Heart left ventricle (tissue), 13 donors: ENCODE measurements around the gene SLC25A47.

Experiments
- POLR2A ChIP-seq, 2 donors: fragments of 450-650 bp; IDR thresholded peaks; one replicate each; pipeline ENCODE4 v1.6.1; 2017; ENCODE audit warnings: antibody characterized with exemption in 2 of 2, mild to moderate bottlenecking in 2 of 2, moderate library complexity in 2 of 2
- TF ChIP-seq, protein P1 (sequence below), 12 donors: fragments of 200-600 bp; sonication (generic) in 4 of 12; IDR thresholded peaks; one replicate each; pipeline versions ENCODE4 v1.5.0 to v1.8.0; 2018 to 2022; ENCODE audit warnings: antibody characterized with exemption in 12 of 12, mild to moderate bottlenecking in 5 of 12
- donor health status: ischemic (EF 13 %, LVEDD 7.1; RV severe dilation, severe dysfunction).
- donor health status: DM: no; HTN: yes; CAD: no.
- donor health status: DM: no; HTN: no; CAD: no.
- donor health status: ischemic (EF 25% LVEDD 6.9; RV normal size, moderate dysfunction).
- donor health status: ischemic (EF 25% LVEDD 5.7; RV mildly dilated, moderate dysfunction).
- donor health status: ischemic (EF 35%, LVEDD 5.7; RV mildly dilated, moderate dysfunction).
- donor health status: nonischemic (EF 11% LVEDD 7.7; RV severe dilation, severe dysfunction).
- donor health status: DM: yes; HTN: yes; CAD: no.
- donor health status: PGD.
- donor health status: ischemic (EF 29% LVEDD 5.4; RV normal size, mild dysfunction).
- donor health status: nonischemic (EF 23%, LVEDD 6.1; RV moderate dilation, normal function).

- TF ChIP-seq, protein P1, sequence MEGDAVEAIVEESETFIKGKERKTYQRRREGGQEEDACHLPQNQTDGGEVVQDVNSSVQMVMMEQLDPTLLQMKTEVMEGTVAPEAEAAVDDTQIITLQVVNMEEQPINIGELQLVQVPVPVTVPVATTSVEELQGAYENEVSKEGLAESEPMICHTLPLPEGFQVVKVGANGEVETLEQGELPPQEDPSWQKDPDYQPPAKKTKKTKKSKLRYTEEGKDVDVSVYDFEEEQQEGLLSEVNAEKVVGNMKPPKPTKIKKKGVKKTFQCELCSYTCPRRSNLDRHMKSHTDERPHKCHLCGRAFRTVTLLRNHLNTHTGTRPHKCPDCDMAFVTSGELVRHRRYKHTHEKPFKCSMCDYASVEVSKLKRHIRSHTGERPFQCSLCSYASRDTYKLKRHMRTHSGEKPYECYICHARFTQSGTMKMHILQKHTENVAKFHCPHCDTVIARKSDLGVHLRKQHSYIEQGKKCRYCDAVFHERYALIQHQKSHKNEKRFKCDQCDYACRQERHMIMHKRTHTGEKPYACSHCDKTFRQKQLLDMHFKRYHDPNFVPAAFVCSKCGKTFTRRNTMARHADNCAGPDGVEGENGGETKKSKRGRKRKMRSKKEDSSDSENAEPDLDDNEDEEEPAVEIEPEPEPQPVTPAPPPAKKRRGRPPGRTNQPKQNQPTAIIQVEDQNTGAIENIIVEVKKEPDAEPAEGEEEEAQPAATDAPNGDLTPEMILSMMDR (IDR thresholded peaks at IDR 0.05): no peak
- no peak for TF ChIP-seq POLR2A (IDR thresholded peaks at IDR 0.05)
Observed at GRCh38 chr14:100321473-100322137, 1.5 kb upstream of the SLC25A47 start.
